MM.1S (cell line): ENCODE measurements around the gene SPTBN1.

Source experiments
- EZH2 ChIP-seq: fragments of 300-600 bp; sonication (generic); optimal IDR thresholded peaks from 2 replicates; pipeline ENCODE3; 2017; ENCODE audit warnings: low read depth, mild to moderate bottlenecking, antibody characterized with exemption, low read length, mixed read lengths
- TF ChIP-seq, protein P1 (sequence below): fragments of 300-600 bp; sonication (generic); IDR thresholded peaks from 2 replicates; pipeline ENCODE4 v1.5.1; 2016; ENCODE audit warnings: antibody characterized with exemption, low read length, mixed read lengths

DNA sequence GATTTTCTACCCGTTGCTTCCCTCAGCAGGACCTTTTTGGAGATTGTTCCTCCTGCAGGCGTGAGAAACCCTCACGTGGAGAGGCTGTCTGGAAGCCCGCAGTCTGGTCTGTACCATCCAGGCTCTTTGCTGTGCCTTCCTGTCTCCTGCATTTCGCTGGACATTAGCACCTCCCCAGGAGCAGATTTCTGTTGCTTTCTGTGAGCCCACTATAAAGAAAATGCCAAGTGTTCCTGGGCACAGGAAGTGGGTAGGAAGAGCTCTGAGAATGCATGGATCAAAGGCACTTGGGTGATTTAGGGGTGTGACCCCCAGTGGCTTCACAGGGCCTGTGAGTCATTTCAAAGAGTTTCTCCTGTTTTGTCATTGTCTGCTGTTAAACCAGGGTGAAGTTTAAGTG, 27.3 kb downstream of the SPTBN1 start:
- TF ChIP-seq, protein P1, sequence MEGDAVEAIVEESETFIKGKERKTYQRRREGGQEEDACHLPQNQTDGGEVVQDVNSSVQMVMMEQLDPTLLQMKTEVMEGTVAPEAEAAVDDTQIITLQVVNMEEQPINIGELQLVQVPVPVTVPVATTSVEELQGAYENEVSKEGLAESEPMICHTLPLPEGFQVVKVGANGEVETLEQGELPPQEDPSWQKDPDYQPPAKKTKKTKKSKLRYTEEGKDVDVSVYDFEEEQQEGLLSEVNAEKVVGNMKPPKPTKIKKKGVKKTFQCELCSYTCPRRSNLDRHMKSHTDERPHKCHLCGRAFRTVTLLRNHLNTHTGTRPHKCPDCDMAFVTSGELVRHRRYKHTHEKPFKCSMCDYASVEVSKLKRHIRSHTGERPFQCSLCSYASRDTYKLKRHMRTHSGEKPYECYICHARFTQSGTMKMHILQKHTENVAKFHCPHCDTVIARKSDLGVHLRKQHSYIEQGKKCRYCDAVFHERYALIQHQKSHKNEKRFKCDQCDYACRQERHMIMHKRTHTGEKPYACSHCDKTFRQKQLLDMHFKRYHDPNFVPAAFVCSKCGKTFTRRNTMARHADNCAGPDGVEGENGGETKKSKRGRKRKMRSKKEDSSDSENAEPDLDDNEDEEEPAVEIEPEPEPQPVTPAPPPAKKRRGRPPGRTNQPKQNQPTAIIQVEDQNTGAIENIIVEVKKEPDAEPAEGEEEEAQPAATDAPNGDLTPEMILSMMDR, result no peak
- TF ChIP-seq EZH2, result no peak
